ENCODE measurements around the gene RNF212.

- TF ChIP-seq, protein P1, sequence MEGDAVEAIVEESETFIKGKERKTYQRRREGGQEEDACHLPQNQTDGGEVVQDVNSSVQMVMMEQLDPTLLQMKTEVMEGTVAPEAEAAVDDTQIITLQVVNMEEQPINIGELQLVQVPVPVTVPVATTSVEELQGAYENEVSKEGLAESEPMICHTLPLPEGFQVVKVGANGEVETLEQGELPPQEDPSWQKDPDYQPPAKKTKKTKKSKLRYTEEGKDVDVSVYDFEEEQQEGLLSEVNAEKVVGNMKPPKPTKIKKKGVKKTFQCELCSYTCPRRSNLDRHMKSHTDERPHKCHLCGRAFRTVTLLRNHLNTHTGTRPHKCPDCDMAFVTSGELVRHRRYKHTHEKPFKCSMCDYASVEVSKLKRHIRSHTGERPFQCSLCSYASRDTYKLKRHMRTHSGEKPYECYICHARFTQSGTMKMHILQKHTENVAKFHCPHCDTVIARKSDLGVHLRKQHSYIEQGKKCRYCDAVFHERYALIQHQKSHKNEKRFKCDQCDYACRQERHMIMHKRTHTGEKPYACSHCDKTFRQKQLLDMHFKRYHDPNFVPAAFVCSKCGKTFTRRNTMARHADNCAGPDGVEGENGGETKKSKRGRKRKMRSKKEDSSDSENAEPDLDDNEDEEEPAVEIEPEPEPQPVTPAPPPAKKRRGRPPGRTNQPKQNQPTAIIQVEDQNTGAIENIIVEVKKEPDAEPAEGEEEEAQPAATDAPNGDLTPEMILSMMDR (conservative IDR thresholded peaks at IDR 0.05; ENCODE audit: low read length), result no peak
- TF ChIP-seq EZH2phosphoT487 (IDR thresholded peaks at IDR 0.05; ENCODE audit: borderline replicate concordance), result no peak
Observed at GRCh38 chr4:1041936-1042330, 71.4 kb downstream of the RNF212 start.
